Measurements from ENCODE around the gene DLG4. TPM values are rescaled to one million over a fixed set of nuclear protein-coding genes. Genes with fewer than 3 reads are reported as not detected.

The DLG4 gene
- polyA plus RNA-seq, 1 experiment = 10.2 TPM

DNA sequence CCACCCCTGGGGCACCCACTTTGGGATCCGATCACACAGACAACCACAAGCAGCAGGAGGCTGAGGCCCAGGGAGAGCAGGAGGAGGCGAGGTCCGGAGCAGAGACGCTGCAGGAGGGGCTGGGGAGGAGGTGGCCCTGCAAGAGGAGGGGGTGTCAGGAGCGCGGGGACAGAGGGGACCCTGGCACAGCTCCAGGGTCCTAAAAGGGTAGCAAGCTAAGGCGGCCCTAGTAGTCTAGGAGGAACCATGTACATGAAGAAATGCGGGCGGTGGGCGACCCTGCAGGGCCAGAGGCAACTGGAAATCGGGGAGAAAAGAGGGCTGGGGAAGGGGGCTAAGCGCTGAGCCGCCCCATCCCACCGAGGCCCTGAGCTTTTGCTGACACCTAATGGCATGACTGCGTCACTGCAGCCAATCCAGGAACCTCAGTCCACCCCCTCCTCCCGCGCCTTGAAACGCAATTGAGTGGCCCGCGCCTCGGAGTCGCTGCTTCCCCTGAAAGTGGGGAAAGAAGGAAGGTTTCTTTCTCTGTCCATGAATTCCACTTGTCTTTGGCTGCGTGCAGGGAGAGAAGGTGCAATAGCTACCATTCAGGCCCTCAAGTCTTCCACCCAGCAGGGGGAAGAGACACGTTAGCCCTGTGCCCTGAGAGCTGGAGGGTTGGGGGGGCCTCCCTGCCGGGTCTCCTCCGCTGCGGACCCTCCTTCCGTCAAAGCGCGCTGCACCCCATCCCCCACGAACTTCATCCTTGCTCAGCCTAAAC is 42.3 kb downstream of the DLG4 start:
- Histone ChIP-seq H3K27ac (ENCODE audit: low read depth, low read length) (no peak overlapping the region), H3K27me3 (ENCODE audit: control insufficient read depth, insufficient read depth, low read length) (no peaks in the 10 kb centered on the region), H3K9me3 (ENCODE audit: control insufficient read depth, insufficient read depth, low read length) (peaks cover 9% of the 10 kb centered on the region; the same call in 1 of the 2 replicates), H3K4me3 (ENCODE audit: low read depth, low read length) (peak overlapping the region; percentile 70)
- ChIA-PET CTCF (interaction anchor here (0.5 to 2.4 kb wide), 24 partner anchors 9 to 157 kb away, joined by 3 to 36 read pairs (median 4); no protein-coding TSS in a partner anchor), POLR2A (interaction anchor here (0.6 kb wide), 1 partner anchor 19 kb away, joined by 8 read pairs; no protein-coding TSS in a partner anchor)
- peak; percentile 37 for DNase-seq (ENCODE audit: low read depth, low spot score)
- TF ChIP-seq, protein P1, sequence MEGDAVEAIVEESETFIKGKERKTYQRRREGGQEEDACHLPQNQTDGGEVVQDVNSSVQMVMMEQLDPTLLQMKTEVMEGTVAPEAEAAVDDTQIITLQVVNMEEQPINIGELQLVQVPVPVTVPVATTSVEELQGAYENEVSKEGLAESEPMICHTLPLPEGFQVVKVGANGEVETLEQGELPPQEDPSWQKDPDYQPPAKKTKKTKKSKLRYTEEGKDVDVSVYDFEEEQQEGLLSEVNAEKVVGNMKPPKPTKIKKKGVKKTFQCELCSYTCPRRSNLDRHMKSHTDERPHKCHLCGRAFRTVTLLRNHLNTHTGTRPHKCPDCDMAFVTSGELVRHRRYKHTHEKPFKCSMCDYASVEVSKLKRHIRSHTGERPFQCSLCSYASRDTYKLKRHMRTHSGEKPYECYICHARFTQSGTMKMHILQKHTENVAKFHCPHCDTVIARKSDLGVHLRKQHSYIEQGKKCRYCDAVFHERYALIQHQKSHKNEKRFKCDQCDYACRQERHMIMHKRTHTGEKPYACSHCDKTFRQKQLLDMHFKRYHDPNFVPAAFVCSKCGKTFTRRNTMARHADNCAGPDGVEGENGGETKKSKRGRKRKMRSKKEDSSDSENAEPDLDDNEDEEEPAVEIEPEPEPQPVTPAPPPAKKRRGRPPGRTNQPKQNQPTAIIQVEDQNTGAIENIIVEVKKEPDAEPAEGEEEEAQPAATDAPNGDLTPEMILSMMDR (IDR thresholded peaks at IDR 0.05; ENCODE audit: low read depth, low read length) = peak; percentile 85

DNA sequence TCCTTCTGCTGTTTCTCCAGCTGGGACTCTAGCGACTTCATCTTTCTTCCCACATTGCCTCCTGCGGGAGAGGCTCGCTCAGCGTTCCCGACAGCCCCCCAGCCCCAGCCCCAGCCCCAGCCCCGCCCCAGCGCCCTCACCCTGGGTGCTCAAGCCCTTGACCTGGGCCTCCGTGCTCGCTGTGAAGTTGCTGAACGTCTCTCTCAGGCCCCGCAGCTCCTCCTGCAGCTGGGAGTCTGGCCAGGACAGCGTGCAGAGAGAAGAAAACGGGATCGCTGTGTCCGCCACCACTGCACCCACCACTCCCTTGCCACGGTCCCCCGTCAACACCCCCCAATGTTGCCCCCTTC is 42.8 kb downstream of the DLG4 start:
- H3K9me3 ChIP-seq (ENCODE audit: control insufficient read depth, insufficient read depth, low read length) = peaks cover 9% of the 10 kb centered on the region; the same call in 1 of the 2 replicates
- H3K27ac ChIP-seq (ENCODE audit: low read depth, low read length) = no peak overlapping the region
- POLR2A ChIA-PET = no interaction called here
- H3K27me3 ChIP-seq (ENCODE audit: control insufficient read depth, insufficient read depth, low read length) = no peaks in the 10 kb centered on the region
- CTCF ChIA-PET = interaction anchor here (0.8 to 2.4 kb wide), 17 partner anchors 9 to 137 kb away, joined by 3 to 36 read pairs (median 5); no protein-coding TSS in a partner anchor
- no peak for DNase-seq (ENCODE audit: low read depth, low spot score)
- peak overlapping the region; percentile 70 for H3K4me3 ChIP-seq (ENCODE audit: low read depth, low read length)
- TF ChIP-seq, protein P1 (IDR thresholded peaks at IDR 0.05; ENCODE audit: low read depth, low read length) = no peak

GRCh38 chr17:7176107-7176840 is 43.4 kb downstream of the DLG4 start:
- TF ChIP-seq, protein P1 (IDR thresholded peaks at IDR 0.05; ENCODE audit: low read depth, low read length) = no peak
- no peak overlapping the region for H3K4me3 ChIP-seq (ENCODE audit: low read depth, low read length)
- DNase-seq (ENCODE audit: low read depth, low spot score) = no peak
- POLR2A ChIA-PET = no interaction called here
- H3K9me3 ChIP-seq (ENCODE audit: control insufficient read depth, insufficient read depth, low read length) = peaks cover 9% of the 10 kb centered on the region; the same call in 1 of the 2 replicates
- CTCF ChIA-PET = interaction anchor here (0.8 to 2.4 kb wide), 9 partner anchors 8 to 131 kb away, joined by 3 to 36 read pairs (median 7); no protein-coding TSS in a partner anchor
- no peak overlapping the region for H3K27ac ChIP-seq (ENCODE audit: low read depth, low read length)
- no peaks in the 10 kb centered on the region for H3K27me3 ChIP-seq (ENCODE audit: control insufficient read depth, insufficient read depth, low read length)

DNA sequence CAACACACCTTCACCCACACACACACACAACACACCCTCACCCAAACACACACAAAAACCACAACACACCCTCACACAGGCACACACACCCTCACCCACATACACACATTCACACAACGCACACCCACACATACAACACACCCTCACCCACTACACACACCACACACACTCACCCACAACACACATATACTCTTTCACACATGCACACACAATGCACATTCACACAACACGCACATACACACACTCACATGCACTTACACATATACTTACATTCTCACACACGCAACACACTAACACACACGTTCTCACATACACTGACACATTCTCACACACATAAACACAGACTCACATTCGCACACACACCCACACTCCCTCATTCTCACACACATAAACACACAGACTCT is 44.3 kb downstream of the DLG4 start:
- no peak for DNase-seq (ENCODE audit: low read depth, low spot score)
- ChIA-PET POLR2A (no interaction called here), CTCF (no interaction called here)
- TF ChIP-seq, protein P1 (IDR thresholded peaks at IDR 0.05; ENCODE audit: low read depth, low read length) = no peak
- Histone ChIP-seq H3K9me3 (ENCODE audit: control insufficient read depth, insufficient read depth, low read length) (peaks cover 9% of the 10 kb centered on the region; the same call in 1 of the 2 replicates), H3K4me3 (ENCODE audit: low read depth, low read length) (no peak overlapping the region), H3K27ac (ENCODE audit: low read depth, low read length) (no peak overlapping the region), H3K27me3 (ENCODE audit: control insufficient read depth, insufficient read depth, low read length) (no peaks in the 10 kb centered on the region)
